HepG2 (cell line): Measurements from ENCODE around the gene ZNF684. TPM values are rescaled to one million over a fixed set of nuclear protein-coding genes. Genes with fewer than 3 reads are reported as not detected.
A peak's percentile ranks its signal among the peaks of the same experiment; 100 is the strongest.

ENCODE experiments used
- BCL3 ChIP-seq: sonication (generic); formaldehyde crosslinking; IDR thresholded peaks from 2 replicates; pipeline ENCODE4 v1.5.1; 2020; ENCODE audit warnings: mild to moderate bottlenecking, missing genetic modification reagents, moderate library complexity
- CHD4 ChIP-seq: fragments of 200-600 bp; sonication (generic); IDR thresholded peaks from 2 replicates; pipeline ENCODE4 v1.7.0; 2017; ENCODE audit warnings: mild to moderate bottlenecking, low read length, borderline replicate concordance
- GZF1 ChIP-seq: sonication (generic); formaldehyde crosslinking; IDR thresholded peaks from 2 replicates; pipeline ENCODE4 v1.5.1; 2020; ENCODE audit warnings: mild to moderate bottlenecking, missing genetic modification reagents
- IKZF5 ChIP-seq: IDR thresholded peaks from 2 replicates; pipeline ENCODE4 v1.6.1; 2018; ENCODE audit warnings: missing genetic modification reagents, mild to moderate bottlenecking, missing compliant biosample characterization
- MLXIP ChIP-seq: sonication (generic); formaldehyde crosslinking; IDR thresholded peaks from 2 replicates; pipeline ENCODE4 v1.9.0; 2021; ENCODE audit warnings: missing genetic modification reagents, borderline replicate concordance
- NR3C1 ChIP-seq: sonication (generic); formaldehyde crosslinking; IDR thresholded peaks from 2 replicates; pipeline ENCODE4 v1.4.0; 2020; ENCODE audit warnings: missing genetic modification reagents
- REXO4 ChIP-seq: sonication (generic); formaldehyde crosslinking; IDR thresholded peaks from 2 replicates; pipeline ENCODE4 v1.8.0; 2022; ENCODE audit warnings: missing genetic modification reagents, mild to moderate bottlenecking, borderline replicate concordance
- RFXAP ChIP-seq: sonication (generic); formaldehyde crosslinking; IDR thresholded peaks from 2 replicates; pipeline ENCODE4 v1.4.0; 2020; ENCODE audit warnings: missing genetic modification reagents, borderline replicate concordance
- TBX3 ChIP-seq: fragments of 450-650 bp; IDR thresholded peaks from 2 replicates; pipeline ENCODE4 v1.6.1; 2017; ENCODE audit warnings: antibody characterized with exemption, mild to moderate bottlenecking, inconsistent platforms, borderline replicate concordance
- YEATS4 ChIP-seq: sonication (generic); formaldehyde crosslinking; IDR thresholded peaks from 2 replicates; pipeline ENCODE4 v1.4.0; 2020; ENCODE audit warnings: missing genetic modification reagents, borderline replicate concordance
- ZNF18 ChIP-seq: sonication (generic); formaldehyde crosslinking; IDR thresholded peaks from 2 replicates; pipeline ENCODE4 v1.8.0; 2022; ENCODE audit warnings: mild to moderate bottlenecking, missing genetic modification reagents; ENCODE audit not compliant: insufficient replicate concordance
- ZNF382 ChIP-seq: sonication (generic); formaldehyde crosslinking; IDR thresholded peaks from 2 replicates; pipeline ENCODE4 v1.5.0; 2020; ENCODE audit warnings: missing genetic modification reagents, mild to moderate bottlenecking, borderline replicate concordance
- ZNF557 ChIP-seq: sonication (generic); formaldehyde crosslinking; IDR thresholded peaks from 2 replicates; pipeline ENCODE4 v1.4.0; 2020; ENCODE audit warnings: missing genetic modification reagents
- ZNF572 ChIP-seq: sonication (generic); formaldehyde crosslinking; IDR thresholded peaks from 2 replicates; pipeline ENCODE4 v1.5.1; 2020; ENCODE audit warnings: mild to moderate bottlenecking, missing genetic modification reagents
- ZNF646 ChIP-seq: sonication (generic); formaldehyde crosslinking; IDR thresholded peaks from 2 replicates; pipeline ENCODE4 v1.9.0; 2021; ENCODE audit warnings: mild to moderate bottlenecking, missing genetic modification reagents
- polyA plus RNA-seq, 8 experiments: library from polyadenylated mRNA; depleted of rRNA in 3 of 8; stranded (reverse) in 7 of 8; unstranded in 1 of 8; fragments of >200 nt; fragmentation: Illumina TruSeq in 4 of 8; extraction: Trizol in 4 of 8; gene quantifications; 2 replicates each; pipeline versions ENCODE4 v1.2.1 to v1.2.3, GENCODE V29; 2011 to 2016; ENCODE audit warnings: low read depth in 4 of 8, missing spikeins in 1 of 8, mixed read lengths in 1 of 8; ENCODE audit not compliant: insufficient read depth in 1 of 8
- total RNA-seq, 5 experiments: library from RNA; depleted of rRNA; stranded (reverse); fragments of >200 nt; fragmentation: Illumina TruSeq; extraction: Trizol; gene quantifications; 2 replicates each; pipeline ENCODE4 v1.2.3, GENCODE V29; 2016; ENCODE audit warnings: low read depth in 1 of 5

Gene ZNF684
- total and polyA plus RNA-seq, 2 of the 13 experiments (the other 11 are each of a cell fraction or from before 2014, with no cell fraction given) = 6.5 to 15.2 TPM

GRCh38 chr1:40531381-40532061 lies at the start of gene ZNF684 (continued):
- no peak for TF ChIP-seq ZNF646 (CRISPR knock-in tag)
- TF ChIP-seq RFXAP (CRISPR knock-in tag) = peak; percentile 73; the same call in 1 of the 2 replicates
- TF ChIP-seq ZNF572 (CRISPR knock-in tag) = no peak
- TF ChIP-seq GZF1 (CRISPR knock-in tag) = peak; percentile 61; the same call in 1 of the 2 replicates
- TF ChIP-seq IKZF5 (CRISPR knock-in tag) = no peak; the same call in 1 of the 2 replicates
- no peak for TF ChIP-seq ZNF557
- TF ChIP-seq BCL3 = no peak
- TF ChIP-seq NR3C1 (CRISPR knock-in tag) = no peak
- no peak for TF ChIP-seq TBX3
- no peak; the same call in 1 of the 2 replicates for TF ChIP-seq CHD4
- TF ChIP-seq YEATS4 (CRISPR knock-in tag) = peak; percentile 66; the same call in 1 of the 2 replicates
- peak; percentile 60 for TF ChIP-seq ZNF18 (CRISPR knock-in tag)
- no peak for TF ChIP-seq MLXIP
- no peak for TF ChIP-seq ZNF382 (CRISPR knock-in tag)
- TF ChIP-seq REXO4 (CRISPR knock-in tag) = 0 out of 2 replicates have a peak, but pooled peaks have one; percentile 66
